Glutamatergic neuron (in vitro differentiated cells): ENCODE measurements around the gene EZR. TPM values are rescaled to one million over a fixed set of nuclear protein-coding genes. Genes with fewer than 3 reads are reported as not detected.

ENCODE experiments used
- DNase-seq: peaks from one replicate; pipeline ENCODE4 v3.0.0; 2022
- H3K27ac Mint-ChIP-seq: one replicate; pipeline ENCODE4 v1.8.0; 2020; ENCODE audit warnings: mild to moderate bottlenecking, mixed read lengths, inconsistent platforms; ENCODE audit not compliant: unreplicated experiment
- H3K27me3 Mint-ChIP-seq: one replicate; pipeline ENCODE4 v1.8.0; 2020; ENCODE audit warnings: mild to moderate bottlenecking, moderate library complexity, mixed read lengths, inconsistent platforms; ENCODE audit not compliant: unreplicated experiment
- H3K36me3 Mint-ChIP-seq: one replicate; pipeline ENCODE4 v1.8.0; 2020; ENCODE audit warnings: mild to moderate bottlenecking, mixed read lengths, inconsistent platforms; ENCODE audit not compliant: unreplicated experiment
- H3K4me1 Mint-ChIP-seq: one replicate; pipeline ENCODE4 v1.8.0; 2020; ENCODE audit warnings: mild to moderate bottlenecking, low read depth, mixed read lengths, inconsistent platforms; ENCODE audit not compliant: unreplicated experiment
- H3K4me3 Mint-ChIP-seq: one replicate; pipeline ENCODE4 v1.8.0; 2020; ENCODE audit warnings: mild to moderate bottlenecking, mixed read lengths, inconsistent platforms; ENCODE audit not compliant: unreplicated experiment
- H3K9me3 Mint-ChIP-seq: one replicate; pipeline ENCODE4 v1.8.0; 2020; ENCODE audit warnings: mild to moderate bottlenecking, moderate library complexity, mixed read lengths, inconsistent platforms; ENCODE audit not compliant: unreplicated experiment
- CTCF ChIP-seq: fragments of 200-600 bp; sonication (generic); IDR thresholded peaks from one replicate; pipeline ENCODE4 v1.5.0; 2021; ENCODE audit not compliant: partially characterized antibody, unreplicated experiment
- total RNA-seq: library from RNA; stranded (reverse); fragmentation: NEBNext Ultra II Directional; extraction: Animal tissue kit (Norgen Biotek cat#: 25700); gene quantifications from one replicate; pipeline ENCODE4 v1.2.1, GENCODE V29; 2021; ENCODE audit not compliant: unreplicated experiment

EZR gene
- total RNA-seq, 1 donor from 2014 or later = 272 TPM

- no peak for DNase-seq
- H3K27ac Mint-ChIP-seq = no peak overlapping the region
- H3K36me3 Mint-ChIP-seq = no peaks in the 10 kb centered on the region
- TF ChIP-seq CTCF = no peak
- H3K4me1 Mint-ChIP-seq = peaks cover 22% of the 10 kb centered on the region
- peaks cover 15% of the 10 kb centered on the region for H3K9me3 Mint-ChIP-seq
- H3K4me3 Mint-ChIP-seq = no peak overlapping the region
- peaks cover 10% of the 10 kb centered on the region for H3K27me3 Mint-ChIP-seq
Observed at GRCh38 chr6:158781692-158782373, 37.3 kb downstream of the EZR start.

- H3K4me3 Mint-ChIP-seq = no peak overlapping the region
- peaks cover 20% of the 10 kb centered on the region for H3K4me1 Mint-ChIP-seq
- TF ChIP-seq CTCF = no peak
- peaks cover 12% of the 10 kb centered on the region for H3K27me3 Mint-ChIP-seq
- peaks cover 15% of the 10 kb centered on the region for H3K9me3 Mint-ChIP-seq
- peak overlapping the region; percentile 68 for H3K27ac Mint-ChIP-seq
- no peak for DNase-seq
- H3K36me3 Mint-ChIP-seq = no peaks in the 10 kb centered on the region
Observed at GRCh38 chr6:158780988-158781691, 38.0 kb downstream of the EZR start.

GRCh38 chr6:158780246-158780884 lies 38.8 kb downstream of the EZR start:
- H3K27ac Mint-ChIP-seq = peak overlapping the region; percentile 68
- peaks cover 11% of the 10 kb centered on the region for H3K27me3 Mint-ChIP-seq
- H3K4me1 Mint-ChIP-seq = peaks cover 20% of the 10 kb centered on the region
- peaks cover 14% of the 10 kb centered on the region for H3K9me3 Mint-ChIP-seq
- TF ChIP-seq CTCF = no peak
- DNase-seq = no peak
- no peak overlapping the region for H3K4me3 Mint-ChIP-seq
- H3K36me3 Mint-ChIP-seq = no peaks in the 10 kb centered on the region

- TF ChIP-seq CTCF = no peak
- Mint-ChIP-seq H3K9me3 (peaks cover 4% of the 10 kb centered on the region), H3K27ac (no peak overlapping the region), H3K4me3 (no peak overlapping the region), H3K27me3 (peaks cover 8% of the 10 kb centered on the region), H3K36me3 (no peaks in the 10 kb centered on the region), H3K4me1 (peaks cover 22% of the 10 kb centered on the region)
- DNase-seq = no peak
Observed at GRCh38 chr6:158778005-158778527, 41.1 kb downstream of the EZR start.
